22Rv1 (cell line): ENCODE results near the gene MATR3.
"Not testable (repeated sequence)": the region's sequence is repeated elsewhere in the genome, so short reads cannot be mapped to it uniquely, and the experiment has no call there.

Experiments
- H3K27ac ChIP-seq: fragments of 450-650 bp; 2 replicates; pipeline ENCODE4 v1.5.1; 2017
- CTCF ChIP-seq: fragments of 450-650 bp; IDR thresholded peaks from 2 replicates; pipeline ENCODE4 v1.5.1; 2017; ENCODE audit warnings: mild to moderate bottlenecking
- ZFX ChIP-seq: fragments of 450-650 bp; IDR thresholded peaks from 2 replicates; pipeline ENCODE4 v1.6.1; 2017; ENCODE audit warnings: antibody characterized with exemption, borderline replicate concordance

Gene MATR3

GRCh38 chr5:139299486-139299885 is 5.9 kb downstream of the MATR3 start:
- H3K27ac ChIP-seq: no peak overlapping the region
- TF ChIP-seq ZFX (no peak), CTCF (no peak)

- H3K27ac ChIP-seq: no peak overlapping the region
- TF ChIP-seq ZFX: no peak
- no peak for TF ChIP-seq CTCF
Observed at GRCh38 chr5:139301808-139302499, 8.4 kb downstream of the MATR3 start.

GRCh38 chr5:139304391-139305324 is 11.1 kb downstream of the MATR3 start:
- no peak overlapping the region for H3K27ac ChIP-seq
- TF ChIP-seq CTCF (no peak), ZFX (no peak)

- TF ChIP-seq CTCF (no peak), ZFX (no peak)
- H3K27ac ChIP-seq: no peak overlapping the region
Observed at GRCh38 chr5:139306197-139306596, 12.7 kb downstream of the MATR3 start.

- no peak overlapping the region for H3K27ac ChIP-seq
- TF ChIP-seq ZFX (no peak), CTCF (no peak)
Observed at GRCh38 chr5:139306628-139307379, 13.3 kb downstream of the MATR3 start.

GRCh38 chr5:139308797-139309196 is 15.3 kb downstream of the MATR3 start:
- H3K27ac ChIP-seq: no peak overlapping the region
- TF ChIP-seq CTCF (no peak), ZFX (no peak)

GRCh38 chr5:139310715-139311186 is 17.2 kb downstream of the MATR3 start:
- not testable (repeated sequence) for H3K27ac ChIP-seq
